GM18508 (cell line): Measurements from ENCODE around the gene LMF1.
"Not testable (repeated sequence)": the region's sequence is repeated elsewhere in the genome, so short reads cannot be mapped to it uniquely, and the experiment has no call there.

Experiments used
- ATAC-seq: cut with Tn5 transposase; IDR thresholded peaks from one replicate; pipeline ENCODE4 v1.9.1; 2021; ENCODE audit warnings: moderate number of reproducible peaks; ENCODE audit not compliant: insufficient read depth, unreplicated experiment

The LMF1 gene

GRCh38 chr16:874366-875181 is 96.2 kb downstream of the LMF1 start:
- no peak for ATAC-seq

GRCh38 chr16:873889-874288 is 96.9 kb downstream of the LMF1 start:
- ATAC-seq, result no peak

GRCh38 chr16:873243-873661 is 97.5 kb downstream of the LMF1 start:
- ATAC-seq, result no peak

- ATAC-seq, result no peak
Observed at GRCh38 chr16:872436-873242, 98.1 kb downstream of the LMF1 start.

GRCh38 chr16:871562-872345 is 99.0 kb downstream of the LMF1 start:
- no peak for ATAC-seq

GRCh38 chr16:870856-871561 is 99.8 kb downstream of the LMF1 start:
- no peak for ATAC-seq

GRCh38 chr16:869823-870641 is 100.8 kb downstream of the LMF1 start:
- no peak for ATAC-seq

- ATAC-seq, result no peak
Observed at GRCh38 chr16:868846-869822, 101.7 kb downstream of the LMF1 start.

- no peak for ATAC-seq
Observed at GRCh38 chr16:868386-868755, 102.4 kb downstream of the LMF1 start.

GRCh38 chr16:867421-868385 is 103.1 kb downstream of the LMF1 start:
- no peak for ATAC-seq

GRCh38 chr16:866252-866896 is 104.4 kb downstream of the LMF1 start:
- no peak for ATAC-seq

GRCh38 chr16:865026-865425 is 105.8 kb downstream of the LMF1 start:
- no peak for ATAC-seq

GRCh38 chr16:861446-861845 is 109.3 kb downstream of the LMF1 start:
- no peak for ATAC-seq

GRCh38 chr16:860891-861290 is 109.9 kb downstream of the LMF1 start:
- no peak for ATAC-seq

- not testable (repeated sequence) for ATAC-seq
Observed at GRCh38 chr16:858971-859370, 111.8 kb downstream of the LMF1 start.

- ATAC-seq, result not testable (repeated sequence)
Observed at GRCh38 chr16:858441-858840, 112.3 kb downstream of the LMF1 start.

- no peak for ATAC-seq
Observed at GRCh38 chr16:856811-857210, 114.0 kb downstream of the LMF1 start.
